ENCODE data around the gene GALM. TPM values are rescaled to one million over a fixed set of nuclear protein-coding genes. Genes with fewer than 3 reads are reported as not detected.

The GALM gene
- total and polyA plus RNA-seq, 10 of the 15 experiments (the other 5 are each of a cell fraction or from before 2014, with no cell fraction given): 1.1 to 4.0 (median 1.7) TPM

DNA sequence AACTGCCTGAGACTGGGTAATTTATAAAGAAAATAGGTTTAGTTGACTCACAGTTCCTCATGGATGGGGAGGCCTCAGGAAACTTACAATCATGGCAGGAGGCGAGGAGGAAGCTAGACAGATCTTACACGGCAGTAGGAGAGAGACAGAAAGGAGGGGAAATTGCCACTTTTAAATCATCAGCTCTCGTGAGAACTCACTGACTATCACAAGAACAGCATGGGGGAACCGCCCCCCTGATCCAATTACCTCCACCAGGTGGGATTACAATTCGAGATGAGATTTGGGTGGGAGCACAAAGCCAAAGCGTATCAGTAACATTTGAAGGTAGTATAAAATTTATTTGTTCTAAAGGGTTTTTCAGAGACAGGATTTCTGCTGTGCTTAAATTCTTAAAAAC lies 5.4 kb downstream of the GALM start:
- 34% methylated on average over 6 of the region's 6 CpGs for WGBS (ENCODE audit: insufficient coverage, insufficient replicate concordance, low lambda C conversion rate, missing lambda C conversion rate)
- in situ Hi-C loops (cut with MboI) (no loop called here), intact Hi-C loops (cut with micrococcal nuclease; ENCODE audit: unreplicated experiment) (no loop called here)
- Histone ChIP-seq H4K20me1 (ENCODE audit: control insufficient read depth, insufficient read depth) (no peaks in the 10 kb centered on the region), H3K27me3 (replicated peaks in 1 of 2; ENCODE audit: control insufficient read depth in 2 of 2, insufficient read depth in 2 of 2, low read length in 1 of 2) (no peaks in the 10 kb centered on the region; a peak in 1 of 4 replicates), H3K9me3 (replicated peaks; ENCODE audit: control insufficient read depth, insufficient read depth, low read length) (no peaks in the 10 kb centered on the region), H3K9ac (ENCODE audit: control insufficient read depth, insufficient read depth, low read length) (no peak overlapping the region), H3K36me3 (ENCODE audit: control insufficient read depth in 2 of 2, insufficient read depth in 2 of 2, low read length in 1 of 2) (no peaks in the 10 kb centered on the region), H3K4me1 (ENCODE audit: control insufficient read depth, insufficient read depth, low read length) (peaks cover 10% of the 10 kb centered on the region), H3K4me2 (ENCODE audit: control insufficient read depth, insufficient read depth) (no peak overlapping the region), H2AFZ (ENCODE audit: control insufficient read depth, low read depth, low read length) (no peak overlapping the region), H3K4me3 (no peak overlapping the region), H3K27ac (ENCODE audit: control insufficient read depth, insufficient read depth) (no peak overlapping the region), H3K79me2 (ENCODE audit: control insufficient read depth, insufficient read depth, low read length) (no peaks in the 10 kb centered on the region)
- ChIA-PET CTCF (interaction anchor here (0.7 to 1.8 kb wide), 4 partner anchors 11 to 138 kb away, joined by 3 to 4 read pairs (median 4); no protein-coding TSS in a partner anchor), SMC1A (ENCODE audit: uncharacterized antibody, unreplicated experiment) (interaction anchor here (0.7 to 1.7 kb wide), 7 partner anchors 12 to 138 kb away, joined by 3 to 7 read pairs (median 4); no protein-coding TSS in a partner anchor), POLR2A (interaction anchor here (1.0 to 1.7 kb wide), 2 partner anchors 13 to 18 kb away, joined by 4 to 6 read pairs; no protein-coding TSS in a partner anchor), RAD21 (ENCODE audit: unreplicated experiment) (interaction anchor here (0.9 kb wide), 1 partner anchor 17 kb away, joined by 4 read pairs; no protein-coding TSS in a partner anchor)
- no TSS peak for BruUV-seq (replicated peaks)
- DNase-seq (ENCODE audit: low read depth, low spot score) (no peak), FAIRE-seq (no peak), ATAC-seq (no peak)
- TF ChIP-seq HDAC6 (IDR thresholded peaks at IDR 0.05; ENCODE audit: unreplicated experiment) (no peak), ZNF622 (IDR thresholded peaks at IDR 0.05) (no peak), BACH1 (IDR thresholded peaks at IDR 0.05; ENCODE audit: borderline replicate concordance) (no peak), FOXM1 (IDR thresholded peaks at IDR 0.05; ENCODE audit: low read depth, low read length) (no peak), NR2C1 (IDR thresholded peaks at IDR 0.05) (no peak), HCFC1 (IDR thresholded peaks at IDR 0.05; ENCODE audit: low read length) (no peak), SREBF2 (IDR thresholded peaks at IDR 0.05; ENCODE audit: low read length) (no peak), TCF3 (IDR thresholded peaks at IDR 0.05; ENCODE audit: borderline replicate concordance, insufficient read depth, low read depth, low read length) (no peak), RAD51 (IDR thresholded peaks at IDR 0.05) (no peak), MYB (IDR thresholded peaks at IDR 0.05; ENCODE audit: borderline replicate concordance, low read depth, low read length) (no peak), EP300 (IDR thresholded peaks at IDR 0.05; ENCODE audit: borderline replicate concordance in 1 of 2, control insufficient read depth in 1 of 2, low read depth in 2 of 2, low read length in 2 of 2) (no peak), RAD21 (IDR thresholded peaks at IDR 0.05; ENCODE audit: insufficient read depth, low read depth, low read length) (no peak)
- TF ChIP-seq, protein P1, sequence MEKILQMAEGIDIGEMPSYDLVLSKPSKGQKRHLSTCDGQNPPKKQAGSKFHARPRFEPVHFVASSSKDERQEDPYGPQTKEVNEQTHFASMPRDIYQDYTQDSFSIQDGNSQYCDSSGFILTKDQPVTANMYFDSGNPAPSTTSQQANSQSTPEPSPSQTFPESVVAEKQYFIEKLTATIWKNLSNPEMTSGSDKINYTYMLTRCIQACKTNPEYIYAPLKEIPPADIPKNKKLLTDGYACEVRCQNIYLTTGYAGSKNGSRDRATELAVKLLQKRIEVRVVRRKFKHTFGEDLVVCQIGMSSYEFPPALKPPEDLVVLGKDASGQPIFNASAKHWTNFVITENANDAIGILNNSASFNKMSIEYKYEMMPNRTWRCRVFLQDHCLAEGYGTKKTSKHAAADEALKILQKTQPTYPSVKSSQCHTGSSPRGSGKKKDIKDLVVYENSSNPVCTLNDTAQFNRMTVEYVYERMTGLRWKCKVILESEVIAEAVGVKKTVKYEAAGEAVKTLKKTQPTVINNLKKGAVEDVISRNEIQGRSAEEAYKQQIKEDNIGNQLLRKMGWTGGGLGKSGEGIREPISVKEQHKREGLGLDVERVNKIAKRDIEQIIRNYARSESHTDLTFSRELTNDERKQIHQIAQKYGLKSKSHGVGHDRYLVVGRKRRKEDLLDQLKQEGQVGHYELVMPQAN (conservative IDR thresholded peaks at IDR 0.05): no peak
- TF ChIP-seq, protein P2, sequence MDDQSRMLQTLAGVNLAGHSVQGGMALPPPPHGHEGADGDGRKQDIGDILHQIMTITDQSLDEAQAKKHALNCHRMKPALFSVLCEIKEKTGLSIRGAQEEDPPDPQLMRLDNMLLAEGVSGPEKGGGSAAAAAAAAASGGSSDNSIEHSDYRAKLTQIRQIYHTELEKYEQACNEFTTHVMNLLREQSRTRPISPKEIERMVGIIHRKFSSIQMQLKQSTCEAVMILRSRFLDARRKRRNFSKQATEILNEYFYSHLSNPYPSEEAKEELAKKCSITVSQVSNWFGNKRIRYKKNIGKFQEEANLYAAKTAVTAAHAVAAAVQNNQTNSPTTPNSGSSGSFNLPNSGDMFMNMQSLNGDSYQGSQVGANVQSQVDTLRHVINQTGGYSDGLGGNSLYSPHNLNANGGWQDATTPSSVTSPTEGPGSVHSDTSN (IDR thresholded peaks at IDR 0.05; ENCODE audit: insufficient replicate concordance, low read depth, low read length): no peak
- TF ChIP-seq, protein P3, sequence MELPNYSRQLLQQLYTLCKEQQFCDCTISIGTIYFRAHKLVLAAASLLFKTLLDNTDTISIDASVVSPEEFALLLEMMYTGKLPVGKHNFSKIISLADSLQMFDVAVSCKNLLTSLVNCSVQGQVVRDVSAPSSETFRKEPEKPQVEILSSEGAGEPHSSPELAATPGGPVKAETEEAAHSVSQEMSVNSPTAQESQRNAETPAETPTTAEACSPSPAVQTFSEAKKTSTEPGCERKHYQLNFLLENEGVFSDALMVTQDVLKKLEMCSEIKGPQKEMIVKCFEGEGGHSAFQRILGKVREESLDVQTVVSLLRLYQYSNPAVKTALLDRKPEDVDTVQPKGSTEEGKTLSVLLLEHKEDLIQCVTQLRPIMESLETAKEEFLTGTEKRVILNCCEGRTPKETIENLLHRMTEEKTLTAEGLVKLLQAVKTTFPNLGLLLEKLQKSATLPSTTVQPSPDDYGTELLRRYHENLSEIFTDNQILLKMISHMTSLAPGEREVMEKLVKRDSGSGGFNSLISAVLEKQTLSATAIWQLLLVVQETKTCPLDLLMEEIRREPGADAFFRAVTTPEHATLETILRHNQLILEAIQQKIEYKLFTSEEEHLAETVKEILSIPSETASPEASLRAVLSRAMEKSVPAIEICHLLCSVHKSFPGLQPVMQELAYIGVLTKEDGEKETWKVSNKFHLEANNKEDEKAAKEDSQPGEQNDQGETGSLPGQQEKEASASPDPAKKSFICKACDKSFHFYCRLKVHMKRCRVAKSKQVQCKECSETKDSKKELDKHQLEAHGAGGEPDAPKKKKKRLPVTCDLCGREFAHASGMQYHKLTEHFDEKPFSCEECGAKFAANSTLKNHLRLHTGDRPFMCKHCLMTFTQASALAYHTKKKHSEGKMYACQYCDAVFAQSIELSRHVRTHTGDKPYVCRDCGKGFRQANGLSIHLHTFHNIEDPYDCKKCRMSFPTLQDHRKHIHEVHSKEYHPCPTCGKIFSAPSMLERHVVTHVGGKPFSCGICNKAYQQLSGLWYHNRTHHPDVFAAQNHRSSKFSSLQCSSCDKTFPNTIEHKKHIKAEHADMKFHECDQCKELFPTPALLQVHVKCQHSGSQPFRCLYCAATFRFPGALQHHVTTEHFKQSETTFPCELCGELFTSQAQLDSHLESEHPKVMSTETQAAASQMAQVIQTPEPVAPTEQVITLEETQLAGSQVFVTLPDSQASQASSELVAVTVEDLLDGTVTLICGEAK (IDR thresholded peaks at IDR 0.05; ENCODE audit: borderline replicate concordance): no peak
- TF ChIP-seq, protein P4, sequence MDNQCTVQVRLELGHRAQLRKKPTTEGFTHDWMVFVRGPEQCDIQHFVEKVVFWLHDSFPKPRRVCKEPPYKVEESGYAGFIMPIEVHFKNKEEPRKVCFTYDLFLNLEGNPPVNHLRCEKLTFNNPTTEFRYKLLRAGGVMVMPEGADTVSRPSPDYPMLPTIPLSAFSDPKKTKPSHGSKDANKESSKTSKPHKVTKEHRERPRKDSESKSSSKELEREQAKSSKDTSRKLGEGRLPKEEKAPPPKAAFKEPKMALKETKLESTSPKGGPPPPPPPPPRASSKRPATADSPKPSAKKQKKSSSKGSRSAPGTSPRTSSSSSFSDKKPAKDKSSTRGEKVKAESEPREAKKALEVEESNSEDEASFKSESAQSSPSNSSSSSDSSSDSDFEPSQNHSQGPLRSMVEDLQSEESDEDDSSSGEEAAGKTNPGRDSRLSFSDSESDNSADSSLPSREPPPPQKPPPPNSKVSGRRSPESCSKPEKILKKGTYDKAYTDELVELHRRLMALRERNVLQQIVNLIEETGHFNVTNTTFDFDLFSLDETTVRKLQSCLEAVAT (IDR thresholded peaks at IDR 0.05): no peak
